H1 (cell line): ENCODE data around the gene CD248. TPM values are rescaled to one million over a fixed set of nuclear protein-coding genes. Genes with fewer than 3 reads are reported as not detected.
A peak's percentile ranks its signal among the peaks of the same experiment; 100 is the strongest.

Experiments
- CTCF ChIA-PET: fragments of 300-600 bp; sonication (Branson Sonifier 250); formaldehyde crosslinking; loops from one replicate; lab custom pipeline; 2021; ENCODE audit not compliant: partially characterized antibody; lab: Charles Lee
- POLR2A ChIA-PET: fragments of 300-600 bp; sonication (Branson Sonifier 250); formaldehyde crosslinking; loops from one replicate; lab custom pipeline; 2021; ENCODE audit warnings: inconsistent platforms; ENCODE audit not compliant: partially characterized antibody; lab: Charles Lee
- DNase-seq, 2 experiments: peaks; one replicate each; pipeline versions ENCODE4 v3.0.0 to v3.0.0-alpha.2; 2010 to 2022; ENCODE audit warnings: low spot score in 2 of 2, low read depth in 1 of 2, mixed read lengths in 1 of 2
- FAIRE-seq: peaks from 2 replicates; lab custom pipeline; 2011; peaks lifted over from hg19 to GRCh38; lab: Jason Lieb, UNC
- H2AFZ ChIP-seq: 2 replicates; pipeline ENCODE4 v1.8.1; 2012; ENCODE audit warnings: low read length, inconsistent platforms
- H2AK5ac ChIP-seq: 2 replicates; pipeline ENCODE4 v1.6.1; 2013; ENCODE audit warnings: low read depth, low read length
- H2BK120ac ChIP-seq: replicated peaks from 2 replicates; pipeline ENCODE3; 2013; ENCODE audit warnings: low read depth, low read length, inconsistent platforms
- H2BK12ac ChIP-seq: 2 replicates; pipeline ENCODE4 v1.6.1; 2013; ENCODE audit warnings: low read depth, low read length
- H2BK15ac ChIP-seq: 2 replicates; pipeline ENCODE4 v1.6.1; 2013; ENCODE audit warnings: low read length
- H2BK20ac ChIP-seq: 2 replicates; pipeline ENCODE4 v1.6.1; 2013; ENCODE audit warnings: low read length
- H2BK5ac ChIP-seq: 2 replicates; pipeline ENCODE4 v1.6.1; 2013; ENCODE audit warnings: low read depth, low read length
- H3K14ac ChIP-seq: 2 replicates; pipeline ENCODE4 v1.6.1; 2013; ENCODE audit warnings: inconsistent platforms; ENCODE audit not compliant: insufficient read length
- H3K18ac ChIP-seq: 2 replicates; pipeline ENCODE4 v1.6.1; 2013; ENCODE audit warnings: low read length; ENCODE audit errors: extremely low read depth
- H3K23ac ChIP-seq: 2 replicates; pipeline ENCODE4 v1.6.1; 2013; ENCODE audit warnings: inconsistent platforms; ENCODE audit not compliant: insufficient read length
- H3K23me2 ChIP-seq: 2 replicates; pipeline ENCODE4 v1.6.1; 2013; ENCODE audit warnings: low read depth, low read length
- H3K27ac ChIP-seq: 2 replicates; pipeline ENCODE4 v1.6.1; 2011; ENCODE audit warnings: low read depth, low read length, inconsistent platforms
- H3K27me3 ChIP-seq, 4 experiments: replicated peaks in 1 of 4; 1 replicate in 1 of 4; 2 replicates in 3 of 4; pipeline versions ENCODE4 v1.6.1 to v1.8.1; 2011 to 2013; ENCODE audit warnings: low read length in 3 of 4, mild to moderate bottlenecking in 3 of 4, inconsistent platforms in 2 of 4, mixed read lengths in 2 of 4, moderate library complexity in 1 of 4; ENCODE audit not compliant: control insufficient read depth in 3 of 4, insufficient read depth in 3 of 4; ENCODE audit errors: extremely low read depth in 1 of 4
- H3K36me3 ChIP-seq, 4 experiments: 2 replicates each; pipeline versions ENCODE4 v1.6.1 to v1.8.1; 2011 to 2013; ENCODE audit warnings: mild to moderate bottlenecking in 4 of 4, low read length in 3 of 4, moderate library complexity in 2 of 4, control low read depth in 1 of 4, inconsistent platforms in 1 of 4; ENCODE audit not compliant: insufficient read depth in 4 of 4, control insufficient read depth in 2 of 4
- H3K4ac ChIP-seq: replicated peaks from 2 replicates; pipeline ENCODE3; 2013; ENCODE audit warnings: low read length, low read depth, mixed read lengths, inconsistent platforms; ENCODE audit not compliant: insufficient read length
- H3K4me1 ChIP-seq, 4 experiments: replicated peaks in 1 of 4; 1 replicate in 1 of 4; 2 replicates in 3 of 4; pipeline versions ENCODE4 v1.6.1 to v1.8.1; 2011 to 2013; ENCODE audit warnings: low read length in 3 of 4, inconsistent platforms in 2 of 4, mixed read lengths in 1 of 4; ENCODE audit not compliant: insufficient read depth in 4 of 4, control insufficient read depth in 3 of 4
- H3K4me2 ChIP-seq, 2 experiments: 2 replicates each; pipeline versions ENCODE4 v1.6.1 to v1.8.1; 2011 to 2013; ENCODE audit warnings: low read depth in 2 of 2, low read length in 2 of 2, control low read depth in 1 of 2, inconsistent platforms in 1 of 2, mild to moderate bottlenecking in 1 of 2; ENCODE audit not compliant: insufficient read depth in 1 of 2
- H3K4me3 ChIP-seq, 4 experiments: fragments of 200-600, 300-600 bp in 1 of 4; sonication (generic), shearing (Covaris generic), sonication (Bioruptor Twin) in 1 of 4; 2 replicates each; pipeline versions ENCODE4 v1.5.1 to v1.8.1; 2011 to 2016; ENCODE audit warnings: low read length in 4 of 4, low read depth in 3 of 4, control low read depth in 2 of 4, inconsistent platforms in 2 of 4, mild to moderate bottlenecking in 2 of 4, mixed read lengths in 1 of 4, moderate library complexity in 1 of 4; ENCODE audit not compliant: insufficient read depth in 2 of 4; ENCODE audit errors: extremely low read depth in 1 of 4
- H3K56ac ChIP-seq: replicated peaks from 2 replicates; pipeline ENCODE3; 2013; ENCODE audit warnings: low read depth, mild to moderate bottlenecking, mixed read lengths, low read length, inconsistent platforms; ENCODE audit not compliant: insufficient read length
- H3K79me1 ChIP-seq: 2 replicates; pipeline ENCODE4 v1.6.1; 2013; ENCODE audit warnings: low read depth, low read length, control low read depth
- H3K79me2 ChIP-seq, 2 experiments: 2 replicates each; pipeline versions ENCODE4 v1.6.1 to v1.8.1; 2012 to 2013; ENCODE audit warnings: low read length in 2 of 2, mild to moderate bottlenecking in 2 of 2, inconsistent platforms in 1 of 2; ENCODE audit not compliant: insufficient read depth in 2 of 2, control insufficient read depth in 1 of 2
- H3K9ac ChIP-seq, 4 experiments: replicated peaks in 1 of 4; 1 replicate in 1 of 4; 2 replicates in 3 of 4; pipeline versions ENCODE4 v1.6.1 to v1.8.1; 2011 to 2013; ENCODE audit warnings: low read depth in 3 of 4, low read length in 3 of 4, control low read depth in 2 of 4, mild to moderate bottlenecking in 2 of 4, moderate library complexity in 2 of 4, inconsistent platforms in 1 of 4; ENCODE audit errors: extremely low read depth in 1 of 4
- H3K9me3 ChIP-seq, 2 experiments: 2 replicates each; pipeline versions ENCODE4 v1.6.1 to v1.8.1; 2012 to 2013; ENCODE audit warnings: mild to moderate bottlenecking in 2 of 2, moderate library complexity in 2 of 2, control low read depth in 1 of 2, inconsistent platforms in 1 of 2, low read depth in 1 of 2, low read length in 1 of 2, mixed read lengths in 1 of 2; ENCODE audit not compliant: insufficient read depth in 2 of 2
- H4K20me1 ChIP-seq, 2 experiments: replicated peaks in 1 of 2; 2 replicates each; pipeline versions ENCODE3 to v1.8.1; 2011 to 2013; ENCODE audit warnings: inconsistent platforms in 2 of 2, low read length in 2 of 2, mild to moderate bottlenecking in 1 of 2; ENCODE audit not compliant: insufficient read depth in 2 of 2, control insufficient read depth in 1 of 2
- H4K5ac ChIP-seq: 2 replicates; pipeline ENCODE4 v1.6.1; 2013; ENCODE audit warnings: low read length, low read depth, mixed read lengths, inconsistent platforms; ENCODE audit not compliant: insufficient read length
- H4K8ac ChIP-seq: 2 replicates; pipeline ENCODE4 v1.8.0; 2013; ENCODE audit warnings: mild to moderate bottlenecking, moderate library complexity, low read length, inconsistent platforms; ENCODE audit not compliant: insufficient read depth; ENCODE audit errors: extremely low read depth
- H4K91ac ChIP-seq: replicated peaks from 2 replicates; pipeline ENCODE3; 2013; ENCODE audit warnings: low read length, mixed read lengths, inconsistent platforms; ENCODE audit not compliant: insufficient read length
- BACH1 ChIP-seq: IDR thresholded peaks from 2 replicates; pipeline ENCODE4 v1.6.1; 2012; ENCODE audit warnings: low read length, improper control_type of control experiment
- EGR1 ChIP-seq: IDR thresholded peaks from 2 replicates; pipeline ENCODE4 v1.6.1; 2011; ENCODE audit warnings: low read depth, low read length, borderline replicate concordance
- RAD21 ChIP-seq, 2 experiments: IDR thresholded peaks in 1 of 2; conservative IDR thresholded peaks in 1 of 2; 2 replicates each; pipeline ENCODE4 v1.6.1; 2011; ENCODE audit warnings: low read depth in 2 of 2, low read length in 2 of 2, improper control_type of control experiment in 1 of 2, inconsistent platforms in 1 of 2, mild to moderate bottlenecking in 1 of 2, moderate library complexity in 1 of 2
- RBBP5 ChIP-seq: IDR thresholded peaks from 2 replicates; pipeline ENCODE4 v1.7.1; 2012; ENCODE audit warnings: low read depth, mild to moderate bottlenecking, inconsistent platforms, low read length, moderate library complexity, borderline replicate concordance
- SAP30 ChIP-seq: fragments of 300-600 bp; sonication (generic); IDR thresholded peaks from 2 replicates; pipeline ENCODE4 v1.7.1; 2012; ENCODE audit warnings: low read length, moderate library complexity, mild to moderate bottlenecking, inconsistent platforms; ENCODE audit not compliant: insufficient read depth, insufficient replicate concordance
- WGBS, 2 experiments: shearing (Covaris generic) in 1 of 2; methylation state at CpG; one replicate each; pipeline versions ENCODE4 v1.1.6 to v1.1.7; 2013 to 2015; ENCODE audit warnings: low lambda C conversion rate in 2 of 2, mixed read lengths in 2 of 2, inconsistent platforms in 1 of 2, low coverage in 1 of 2, missing lambda C conversion rate in 1 of 2; ENCODE audit not compliant: insufficient replicate concordance in 2 of 2, insufficient coverage in 1 of 2, insufficient read length in 1 of 2; ENCODE audit errors: extremely low coverage in 1 of 2, missing lambda C conversion rate in 1 of 2; 5-methylcytosine and 5-hydroxymethylcytosine counted together
- polyA plus RNA-seq, 7 experiments: library from polyadenylated mRNA; depleted of rRNA in 3 of 7; stranded (reverse) in 5 of 7; unstranded in 2 of 7; fragments of >200 nt in 5 of 7; fragments of 200-250 nt in 2 of 7; gene quantifications; 1 replicate in 5 of 7; 2 replicates in 1 of 7; 4 replicates in 1 of 7; pipeline versions ENCODE4 v1.2.1 to v1.2.3, GENCODE V29; 2011 to 2013; ENCODE audit warnings: missing spikeins in 2 of 7, mixed read lengths in 2 of 7
- total RNA-seq: library from RNA; stranded (reverse); fragmentation: NEBNext Ultra II Directional; extraction: Animal tissue kit (Norgen Biotek cat#: 25700); gene quantifications from 2 replicates; pipeline ENCODE4 v1.2.1, GENCODE V29; 2021
- TF ChIP-seq, protein P1 (sequence below), 3 experiments: IDR thresholded peaks; 1 replicate in 2 of 3; 2 replicates in 1 of 3; pipeline versions ENCODE4 v1.5.1 to v1.6.1; 2011; ENCODE audit warnings: low read length in 3 of 3, mild to moderate bottlenecking in 3 of 3, inconsistent platforms in 2 of 3, low read depth in 1 of 3, moderate library complexity in 1 of 3; ENCODE audit not compliant: insufficient read depth in 1 of 3; ENCODE audit errors: control extremely low read depth in 1 of 3

Gene CD248
- total and polyA plus RNA-seq, 2 of the 8 experiments (the other 6 are each of a cell fraction or from before 2014, with no cell fraction given) = 2.7 to 3.9 TPM

DNA sequence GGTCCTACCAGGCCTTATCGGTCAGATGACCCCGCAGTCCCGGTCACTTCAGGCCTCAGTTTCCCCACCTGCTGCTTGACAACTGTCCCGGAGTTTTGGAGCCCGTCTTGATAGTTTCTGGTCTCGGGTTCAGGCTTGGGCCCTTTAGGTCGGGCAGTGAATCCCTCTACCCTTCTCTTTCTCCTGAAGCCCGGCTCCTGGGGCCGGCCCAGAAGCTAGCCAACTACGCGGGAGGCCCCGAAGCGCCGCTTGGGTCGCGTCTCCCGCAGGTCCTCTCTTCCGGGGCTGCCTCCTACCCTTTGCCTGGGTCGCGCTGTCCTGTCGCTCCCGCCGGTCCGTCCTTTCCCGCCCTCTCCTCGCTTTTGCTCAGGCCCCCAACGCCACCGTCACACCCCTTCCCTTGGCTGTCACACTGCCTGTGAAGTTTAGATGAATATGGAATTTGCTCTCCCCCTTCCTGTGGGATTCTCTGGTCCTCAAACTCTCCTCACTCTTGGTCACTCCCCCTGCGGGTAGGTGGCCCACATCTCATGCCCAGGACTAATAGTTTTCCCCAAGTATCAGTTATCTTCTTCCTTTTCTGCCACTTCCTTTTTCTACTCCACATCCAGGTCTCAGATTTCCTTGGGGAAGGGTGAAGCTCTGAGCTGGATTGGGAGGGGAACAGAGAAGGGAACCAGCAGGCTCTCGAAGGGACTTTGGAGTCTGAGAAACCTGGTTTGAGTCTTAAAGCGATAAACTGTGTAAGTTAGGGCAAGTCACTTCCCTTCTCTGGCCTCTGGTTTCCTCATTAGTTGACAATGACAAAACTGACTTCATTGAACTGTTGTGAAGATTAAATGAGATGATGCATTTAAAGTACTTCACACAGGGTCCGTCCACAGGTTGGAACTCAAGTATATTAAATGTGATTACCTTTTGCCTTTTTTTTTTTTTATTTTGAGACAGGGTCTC is 47.6 kb downstream of the CD248 start:
- Histone ChIP-seq H3K9ac (peak overlapping the region; percentile 71 to 93 (median 88)), H3K27me3 (no peaks in the 10 kb centered on the region), H3K4me1 (peaks cover 0 to 5% (median 3%) of the 10 kb centered on the region in 4 experiments; a peak in 5 of 7 replicates), H2BK5ac (peak overlapping the region; percentile 98; the same call in 1 of the 2 replicates), H4K20me1 (peaks cover 5 to 14% of the 10 kb centered on the region in 2 experiments), H3K23ac (no peak overlapping the region), H3K4me2 (peak overlapping the region; percentile 85 to 88), H3K79me2 (peaks cover 0 to 13% of the 10 kb centered on the region in 2 experiments; a peak in 2 of 4 replicates), H3K14ac (no peak overlapping the region), H4K8ac (peak overlapping the region; percentile 85; the same call in 1 of the 2 replicates), H4K5ac (peak overlapping the region; percentile 77), H3K18ac (peak overlapping the region; percentile 88; the same call in 1 of the 2 replicates), H3K79me1 (peaks cover 6% of the 10 kb centered on the region; the same call in 1 of the 2 replicates), H2AFZ (no peak overlapping the region), H3K4me3 (peak overlapping the region; percentile 52 to 91 (median 82)), H3K4ac (no peak overlapping the region), H2BK20ac (no peak overlapping the region), H3K23me2 (peaks cover 9% of the 10 kb centered on the region), H2BK15ac (no peak overlapping the region), H2BK12ac (no peak overlapping the region), H3K27ac (no peak overlapping the region; the same call in 1 of the 2 replicates), H2BK120ac (no peak overlapping the region), H3K9me3 (no peaks in the 10 kb centered on the region), H2AK5ac (no peak overlapping the region), H3K56ac (no peak overlapping the region), H3K36me3 (peaks cover 7 to 25% (median 16%) of the 10 kb centered on the region in 4 experiments), H4K91ac (no peak overlapping the region)
- ChIA-PET POLR2A (interaction anchor here (0.6 to 9.0 kb wide), 7 partner anchors 12 to 354 kb away, joined by 3 to 125 read pairs (median 5); partner anchors contain the start of genes CNIH2 and YIF1A), CTCF (interaction anchor here (0.6 to 6.6 kb wide), 9 partner anchors 8 to 322 kb away, joined by 3 to 48 read pairs (median 4); partner anchors contain the start of gene CNIH2)
- WGBS, 2 experiments = 9% methylated on average over 29 of the region's 32 CpGs; no CpG with 5 or more reads in 1 of the 2 experiments
- FAIRE-seq (no peak), DNase-seq (peak in 1 of 2 experiments; percentile 70)
- TF ChIP-seq RBBP5 = 0 out of 2 replicates have a peak, but pooled peaks have one; percentile 32
- TF ChIP-seq RAD21 (IDR thresholded peaks at IDR 0.05 in 1 of 2, conservative IDR thresholded peaks at IDR 0.05 in 1 of 2; ENCODE audit: low read depth in 2 of 2, low read length in 2 of 2) = peak in 1 of 2 experiments; percentile 22; a peak in 1 of 4 replicates
- TF ChIP-seq SAP30 = peak; percentile 37
- TF ChIP-seq, protein P1, sequence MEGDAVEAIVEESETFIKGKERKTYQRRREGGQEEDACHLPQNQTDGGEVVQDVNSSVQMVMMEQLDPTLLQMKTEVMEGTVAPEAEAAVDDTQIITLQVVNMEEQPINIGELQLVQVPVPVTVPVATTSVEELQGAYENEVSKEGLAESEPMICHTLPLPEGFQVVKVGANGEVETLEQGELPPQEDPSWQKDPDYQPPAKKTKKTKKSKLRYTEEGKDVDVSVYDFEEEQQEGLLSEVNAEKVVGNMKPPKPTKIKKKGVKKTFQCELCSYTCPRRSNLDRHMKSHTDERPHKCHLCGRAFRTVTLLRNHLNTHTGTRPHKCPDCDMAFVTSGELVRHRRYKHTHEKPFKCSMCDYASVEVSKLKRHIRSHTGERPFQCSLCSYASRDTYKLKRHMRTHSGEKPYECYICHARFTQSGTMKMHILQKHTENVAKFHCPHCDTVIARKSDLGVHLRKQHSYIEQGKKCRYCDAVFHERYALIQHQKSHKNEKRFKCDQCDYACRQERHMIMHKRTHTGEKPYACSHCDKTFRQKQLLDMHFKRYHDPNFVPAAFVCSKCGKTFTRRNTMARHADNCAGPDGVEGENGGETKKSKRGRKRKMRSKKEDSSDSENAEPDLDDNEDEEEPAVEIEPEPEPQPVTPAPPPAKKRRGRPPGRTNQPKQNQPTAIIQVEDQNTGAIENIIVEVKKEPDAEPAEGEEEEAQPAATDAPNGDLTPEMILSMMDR (IDR thresholded peaks at IDR 0.05; ENCODE audit: control extremely low read depth in 1 of 3, insufficient read depth in 1 of 3, low read depth in 1 of 3, low read length in 3 of 3) = peak in 2 of 3 experiments; percentile 40 to 44; a peak in 3 of 4 replicates
- TF ChIP-seq EGR1 = no peak
- TF ChIP-seq BACH1 = no peak
